Measurements from ENCODE around the gene PRDM16.

GRCh38 chr1:3183813-3184212 is 114.8 kb downstream of the PRDM16 start:
- TF ChIP-seq CTCF (IDR thresholded peaks at IDR 0.05) (no peak), POLR2A (IDR thresholded peaks at IDR 0.05) (no peak), EP300 (IDR thresholded peaks at IDR 0.05; ENCODE audit: low read depth) (no peak)
